Neural progenitor cell (in vitro differentiated cells): ENCODE data around the gene ORC4.

Experiments
- EZH2 ChIP-seq: fragments of 200-600 bp; sonication (generic); IDR thresholded peaks from 2 replicates; pipeline ENCODE4 v1.6.1; 2017; ENCODE audit warnings: antibody characterized with exemption, mild to moderate bottlenecking, moderate library complexity
- EZH2phosphoT487 ChIP-seq: fragments of 200-600 bp; sonication (generic); IDR thresholded peaks from 2 replicates; pipeline ENCODE4 v1.6.1; 2017; ENCODE audit warnings: antibody characterized with exemption
- TF ChIP-seq, protein P1 (sequence below): fragments of 200-600 bp; sonication (generic); IDR thresholded peaks from 2 replicates; pipeline ENCODE4 v1.5.1; 2017; ENCODE audit warnings: antibody characterized with exemption, mild to moderate bottlenecking

DNA sequence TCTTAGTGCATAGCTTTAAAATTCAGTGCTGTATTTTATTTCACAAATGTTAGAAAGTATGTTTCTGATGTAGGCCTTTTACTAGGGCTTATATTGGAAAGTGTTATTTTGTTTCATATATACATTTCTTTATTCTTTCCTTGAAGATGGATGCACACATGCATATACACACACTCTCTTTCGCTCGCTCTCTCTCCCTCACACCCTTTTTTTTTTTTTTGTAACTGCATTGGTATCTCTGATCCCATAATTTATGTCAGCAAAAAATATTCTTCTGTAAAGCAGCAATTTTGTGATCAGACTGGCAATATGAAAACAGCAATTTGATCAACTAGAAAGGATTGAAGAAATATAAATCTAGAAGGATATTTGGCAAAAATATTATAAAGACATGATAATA lies 2.3 kb upstream of the ORC4 start:
- no peak for TF ChIP-seq EZH2phosphoT487
- TF ChIP-seq, protein P1, sequence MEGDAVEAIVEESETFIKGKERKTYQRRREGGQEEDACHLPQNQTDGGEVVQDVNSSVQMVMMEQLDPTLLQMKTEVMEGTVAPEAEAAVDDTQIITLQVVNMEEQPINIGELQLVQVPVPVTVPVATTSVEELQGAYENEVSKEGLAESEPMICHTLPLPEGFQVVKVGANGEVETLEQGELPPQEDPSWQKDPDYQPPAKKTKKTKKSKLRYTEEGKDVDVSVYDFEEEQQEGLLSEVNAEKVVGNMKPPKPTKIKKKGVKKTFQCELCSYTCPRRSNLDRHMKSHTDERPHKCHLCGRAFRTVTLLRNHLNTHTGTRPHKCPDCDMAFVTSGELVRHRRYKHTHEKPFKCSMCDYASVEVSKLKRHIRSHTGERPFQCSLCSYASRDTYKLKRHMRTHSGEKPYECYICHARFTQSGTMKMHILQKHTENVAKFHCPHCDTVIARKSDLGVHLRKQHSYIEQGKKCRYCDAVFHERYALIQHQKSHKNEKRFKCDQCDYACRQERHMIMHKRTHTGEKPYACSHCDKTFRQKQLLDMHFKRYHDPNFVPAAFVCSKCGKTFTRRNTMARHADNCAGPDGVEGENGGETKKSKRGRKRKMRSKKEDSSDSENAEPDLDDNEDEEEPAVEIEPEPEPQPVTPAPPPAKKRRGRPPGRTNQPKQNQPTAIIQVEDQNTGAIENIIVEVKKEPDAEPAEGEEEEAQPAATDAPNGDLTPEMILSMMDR = no peak
- no peak for TF ChIP-seq EZH2
